Activated CD8-positive, alpha-beta memory T cell treated with anti-CD3 and anti-CD28 coated beads, Interleukin-2, amount 50 U/mL, for 1 hour (primary cell): ENCODE data around the gene RMND1.

ENCODE experiments used
- DNase-seq: peaks from one replicate; pipeline ENCODE4 v3.0.0-alpha.2; 2020; ENCODE audit errors: extremely low read depth

RMND1 gene

DNA sequence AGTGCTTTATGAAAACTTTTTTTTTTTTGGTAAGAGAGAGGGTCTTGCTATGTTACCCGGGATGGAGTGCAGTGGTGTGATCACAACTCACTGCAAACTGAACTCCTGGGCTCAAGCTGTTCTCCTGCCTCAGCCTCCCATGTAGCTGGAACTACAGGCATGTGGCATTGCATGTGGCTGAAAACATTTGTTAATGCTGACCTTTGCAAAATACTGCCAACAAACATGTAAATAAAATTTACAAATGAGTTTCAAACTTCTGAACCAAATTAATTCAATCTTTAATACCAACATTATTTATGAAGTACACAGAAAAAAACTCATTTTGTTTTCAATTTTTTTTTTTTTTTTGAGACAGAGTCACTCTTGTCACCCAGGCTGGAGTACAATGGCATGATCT is 34.4 kb downstream of the RMND1 start:
- DNase-seq, result no peak

DNA sequence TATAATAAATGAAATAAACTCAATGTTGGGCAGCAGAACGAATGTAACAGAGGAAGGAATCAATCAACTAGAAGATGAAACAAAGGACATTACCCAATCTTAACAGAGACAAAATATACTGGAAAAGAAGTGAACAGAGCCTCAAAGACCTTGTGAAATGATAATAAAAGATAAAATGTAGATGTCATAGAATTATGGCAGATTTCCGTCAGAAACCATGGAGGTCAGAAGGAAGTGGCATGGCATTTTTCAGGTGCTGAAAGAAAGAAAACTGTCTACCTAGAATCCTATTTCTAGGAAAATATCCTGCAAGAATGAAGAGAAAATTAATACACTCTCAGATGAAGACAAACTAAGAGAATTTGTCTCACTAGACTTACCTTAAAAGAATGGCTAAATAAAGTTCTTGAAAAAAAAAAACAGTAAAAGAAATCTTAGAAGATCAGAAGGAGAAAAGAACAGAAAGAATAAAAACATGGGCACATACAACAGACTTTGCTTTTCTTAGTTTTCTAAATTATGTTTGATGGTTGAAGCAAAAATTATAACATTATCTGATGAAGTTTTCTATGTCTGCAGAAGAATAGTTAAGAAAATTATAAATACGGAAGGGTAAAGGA is 37.2 kb downstream of the RMND1 start:
- DNase-seq, result no peak

DNA sequence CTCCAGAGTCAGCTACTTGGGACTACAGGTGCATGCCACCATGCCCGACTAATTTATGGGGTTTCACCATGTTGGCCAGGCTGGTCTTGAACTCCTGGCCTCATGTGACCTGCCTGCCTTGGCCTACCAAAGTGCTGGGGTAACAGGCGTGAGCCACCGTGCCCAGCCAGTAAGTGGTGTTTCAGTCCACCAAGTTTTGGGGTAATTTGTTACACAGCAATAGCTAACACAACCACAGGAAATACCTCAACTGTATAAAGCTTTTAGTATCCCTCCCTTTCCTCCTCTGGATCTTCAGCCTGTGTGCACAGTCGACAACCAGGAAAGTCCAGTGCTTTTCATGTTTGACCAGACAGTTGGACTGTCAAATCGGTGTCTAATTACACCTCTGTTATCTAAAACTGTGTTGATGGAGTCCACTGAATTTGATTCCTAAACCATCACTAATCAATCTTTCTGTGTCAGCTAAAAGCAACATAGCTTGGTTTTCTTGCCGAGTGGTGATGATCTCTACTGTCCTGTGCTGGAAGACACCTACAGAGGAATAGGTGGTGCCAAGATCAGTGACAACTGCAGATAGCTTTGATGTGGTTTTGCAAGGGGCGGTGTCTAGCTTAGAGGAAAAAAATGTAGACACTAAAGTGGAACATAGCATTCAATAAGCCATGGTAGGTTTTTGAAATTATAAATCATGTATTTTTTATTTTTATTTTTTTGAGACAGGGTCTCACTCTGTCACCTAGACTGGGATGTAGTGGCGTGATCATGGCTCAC is 38.4 kb downstream of the RMND1 start:
- DNase-seq, result peak; percentile 31

DNA sequence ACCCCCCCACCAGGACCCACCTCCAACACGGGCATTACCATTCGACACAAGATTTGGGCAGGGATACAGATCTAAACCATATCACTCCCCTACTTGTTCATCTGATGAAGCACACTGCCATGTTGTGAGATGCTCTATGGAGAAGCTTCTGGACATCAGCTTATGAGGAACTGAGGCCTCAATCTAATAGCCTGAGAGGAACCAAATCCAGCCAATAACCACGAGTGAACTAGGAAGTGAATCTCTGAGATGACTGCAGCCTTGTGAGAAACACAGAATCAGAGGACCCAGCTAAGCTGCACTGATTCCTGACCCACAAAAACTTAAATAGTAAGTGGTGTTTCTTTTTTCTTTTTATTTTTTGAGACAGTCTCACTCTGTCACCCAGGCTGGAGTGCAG is 39.0 kb downstream of the RMND1 start:
- DNase-seq, result no peak

DNA sequence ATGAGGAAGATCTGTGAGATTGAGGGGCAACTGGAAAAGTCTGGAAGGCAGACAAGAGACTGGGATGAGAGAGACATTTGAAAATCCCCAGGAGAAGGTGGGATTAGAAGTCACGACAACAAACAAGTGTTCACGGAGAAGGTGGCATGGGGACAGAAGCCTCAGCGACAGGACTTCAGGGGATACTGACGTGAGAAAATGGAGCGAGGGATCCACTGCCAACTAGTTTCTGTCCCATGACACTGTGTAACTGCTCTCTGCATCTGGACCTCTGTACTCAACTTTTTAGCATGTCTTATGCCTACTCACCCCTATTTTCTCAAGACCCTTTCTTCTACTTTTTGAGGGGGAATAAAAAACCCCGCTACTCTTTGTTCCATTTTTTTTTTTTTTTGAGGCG is 42.2 kb downstream of the RMND1 start:
- no peak for DNase-seq

DNA sequence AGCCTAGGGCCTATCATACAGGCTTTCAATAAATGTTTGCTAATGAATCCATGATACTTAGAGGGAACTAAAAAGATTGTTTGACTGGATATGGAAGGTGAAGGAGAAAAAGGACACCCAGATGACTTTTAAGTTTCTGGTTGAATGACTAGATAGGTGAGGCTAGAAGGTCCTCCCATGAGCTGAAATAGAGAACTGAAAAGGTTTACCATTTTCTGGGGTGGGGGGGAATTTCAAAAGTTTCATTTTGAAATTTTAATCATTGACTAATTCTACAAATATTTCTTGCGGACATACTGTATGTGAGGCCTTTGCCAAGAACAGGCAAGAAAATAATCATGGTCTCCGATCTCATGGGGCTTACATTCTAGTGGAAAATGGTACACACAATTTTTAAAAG is 42.7 kb downstream of the RMND1 start:
- no peak for DNase-seq

DNA sequence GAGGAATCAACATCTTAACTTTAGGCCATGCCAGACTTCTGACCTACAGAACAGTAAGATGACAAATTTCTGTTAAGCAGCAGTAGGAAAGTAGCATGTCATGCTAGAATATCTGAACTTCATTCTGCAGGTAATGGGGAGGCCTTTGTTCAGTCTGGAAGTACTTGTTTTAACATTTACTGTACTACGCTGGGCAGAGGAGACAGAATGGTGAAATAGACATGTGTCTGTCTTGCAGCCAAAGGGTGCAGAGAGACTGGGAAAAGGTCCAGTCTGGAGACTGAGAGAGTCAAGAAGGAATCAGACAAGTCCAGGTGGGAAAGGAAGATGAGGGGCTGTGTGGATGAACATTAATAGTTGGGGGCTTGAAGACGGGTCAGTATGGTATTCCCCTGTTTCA is 43.1 kb downstream of the RMND1 start:
- DNase-seq, result no peak

DNA sequence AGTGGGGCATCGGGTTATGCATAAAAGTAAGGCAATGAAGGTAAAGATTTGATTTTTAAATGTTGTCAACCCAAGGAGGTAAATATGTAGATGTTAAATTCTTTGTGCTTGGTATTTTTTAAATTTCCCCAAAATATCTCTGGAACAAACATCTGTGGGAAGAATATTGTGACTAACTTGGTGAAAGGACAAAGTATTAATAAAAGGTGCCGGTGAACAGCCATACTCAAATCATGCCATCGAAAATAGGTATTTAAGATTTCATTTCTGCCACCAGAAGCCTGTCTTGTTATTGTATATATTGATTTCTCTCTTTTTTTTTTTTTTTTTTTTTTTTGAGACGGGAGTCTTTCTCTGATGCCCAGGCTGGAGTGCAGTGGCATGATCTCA is 48.0 kb downstream of the RMND1 start:
- no peak for DNase-seq

DNA sequence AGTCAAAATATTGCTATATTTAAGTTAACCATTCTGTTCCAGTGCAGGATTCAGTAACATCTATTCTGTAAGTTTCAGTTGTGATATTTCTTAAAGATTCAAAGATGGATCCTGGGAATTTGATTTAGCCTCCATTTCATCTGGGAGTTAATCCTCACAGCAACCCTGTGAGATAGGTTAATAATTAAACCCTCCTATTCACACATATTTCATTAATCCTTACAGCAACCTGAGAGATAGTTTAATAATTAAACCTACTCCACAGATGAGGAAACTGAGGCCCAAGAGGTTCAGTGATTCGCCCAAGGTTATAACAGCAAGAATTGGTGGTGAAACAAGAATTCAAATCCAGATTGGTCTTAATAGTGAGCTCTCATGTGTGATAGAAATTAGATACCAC is 49.7 kb downstream of the RMND1 start:
- DNase-seq, result no peak

DNA sequence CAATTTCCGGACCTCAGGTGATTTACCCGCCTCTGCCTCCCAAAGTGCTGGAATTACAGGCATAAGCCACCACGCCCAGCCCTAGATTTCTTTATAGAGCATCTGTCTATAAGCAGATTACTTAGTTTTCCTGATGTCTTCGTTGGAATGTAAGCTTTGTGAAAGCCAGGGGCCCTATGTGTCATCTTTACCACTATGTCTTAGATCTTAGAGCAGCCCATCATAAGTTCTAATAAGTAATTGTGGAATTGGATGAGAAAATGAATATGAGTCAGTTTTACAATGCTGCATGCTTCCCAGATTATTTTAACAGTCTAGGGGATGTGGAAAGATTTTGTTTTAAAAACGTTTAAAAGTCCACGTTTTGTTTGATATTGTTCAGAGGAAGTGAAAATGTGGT is 51.5 kb downstream of the RMND1 start:
- DNase-seq, result no peak

DNA sequence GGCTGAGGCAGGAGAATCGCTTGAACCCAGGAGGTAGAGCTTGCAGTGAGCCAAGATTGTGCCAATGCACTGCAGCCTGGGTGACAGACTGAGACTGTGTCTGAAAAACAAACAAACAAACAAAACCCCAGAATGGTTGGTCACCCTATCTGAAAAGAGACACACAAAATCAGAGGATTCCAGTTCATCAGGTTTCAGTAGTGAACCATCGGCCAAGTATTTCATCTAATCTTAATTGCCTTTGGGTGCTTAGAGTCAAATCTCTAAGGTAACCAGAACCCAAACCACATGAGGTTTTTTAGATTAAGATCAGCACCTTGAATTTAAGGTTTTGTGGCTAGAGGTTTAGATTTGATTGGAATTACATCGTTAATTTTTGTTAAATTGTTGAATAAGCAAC is 52.2 kb downstream of the RMND1 start:
- DNase-seq, result no peak

DNA sequence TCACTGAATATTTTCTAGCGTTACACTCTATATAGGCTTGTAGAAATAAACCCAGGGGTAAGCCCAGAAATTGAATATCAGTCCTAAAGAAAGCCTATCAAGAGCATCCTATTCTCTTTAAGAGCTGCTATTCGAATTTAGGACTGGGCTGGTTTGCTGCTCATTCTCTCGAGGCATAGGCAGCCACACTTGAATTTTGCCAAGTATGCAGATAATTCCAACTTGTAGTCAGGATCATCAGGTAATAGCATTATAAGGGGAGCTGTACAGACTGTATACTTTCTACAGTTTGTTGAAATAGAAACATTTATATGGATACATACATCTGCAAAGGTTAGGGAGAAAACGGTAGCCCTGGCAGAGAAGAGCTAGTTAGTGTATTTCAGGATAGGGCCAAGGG is 58.5 kb downstream of the RMND1 start:
- DNase-seq, result no peak

DNA sequence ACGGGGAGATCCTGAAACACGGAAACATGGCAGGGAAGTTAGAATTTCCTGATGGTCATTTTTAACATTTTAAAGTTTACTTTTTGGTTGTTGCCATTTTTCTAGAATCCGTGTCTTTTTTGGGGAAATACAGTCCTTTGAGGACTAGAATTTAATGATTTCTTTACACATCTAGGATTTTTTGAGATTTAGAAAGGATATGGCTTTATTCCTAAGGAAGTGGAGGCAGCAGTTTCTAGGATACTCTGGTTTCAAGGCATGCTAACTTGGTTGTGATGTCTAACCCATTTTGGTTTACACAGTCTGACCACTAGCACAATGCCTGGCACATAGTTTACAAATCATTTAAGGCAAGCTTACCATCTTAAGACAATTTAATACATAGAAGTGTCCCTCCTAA is 59.5 kb downstream of the RMND1 start:
- DNase-seq, result no peak

DNA sequence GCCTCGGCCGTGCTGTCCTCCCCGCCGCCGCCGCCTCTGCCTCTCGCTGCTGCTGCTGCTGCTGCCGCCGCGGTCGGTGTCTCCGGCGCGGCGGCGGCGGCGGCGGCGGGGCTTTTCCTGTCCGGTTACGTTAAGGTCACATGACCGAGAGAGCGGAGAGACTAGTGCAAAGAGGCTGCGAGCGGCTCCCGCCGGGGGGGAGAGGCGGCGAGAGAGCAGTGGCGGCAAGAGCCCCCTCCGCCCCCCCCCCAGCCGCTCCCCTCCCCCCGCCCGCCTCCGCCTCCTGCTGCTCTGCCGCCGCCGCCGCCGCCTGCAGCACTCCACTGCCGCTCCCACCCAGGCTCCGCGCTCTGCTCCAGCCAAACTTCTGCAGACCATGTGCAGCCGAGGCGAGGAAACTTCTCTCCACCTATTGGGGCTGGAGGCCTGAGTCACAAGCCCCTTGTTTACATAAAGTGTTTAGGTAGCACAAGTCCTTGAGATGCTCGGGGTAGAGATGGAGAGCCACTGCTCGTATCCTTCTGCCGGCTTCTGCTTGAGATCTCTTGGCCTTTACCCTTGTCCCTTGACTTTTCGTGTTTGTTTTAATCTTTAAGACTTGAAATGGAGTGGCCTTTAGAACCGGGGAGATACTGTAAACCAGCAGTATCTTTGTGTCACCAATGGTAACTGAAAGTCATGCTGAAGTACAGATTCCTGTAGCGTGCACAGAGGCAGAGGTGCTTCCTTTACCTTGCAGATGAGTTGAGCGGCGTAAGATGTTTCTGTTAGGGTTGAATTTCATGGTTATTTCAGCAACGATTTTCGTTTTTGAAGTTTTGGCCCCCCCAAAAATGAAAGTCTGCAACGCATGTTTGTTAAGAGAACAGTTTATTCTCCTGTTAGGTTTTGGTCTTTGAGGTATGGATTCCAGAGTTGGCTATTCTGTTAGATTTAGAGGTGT is 60.2 kb downstream of the RMND1 start, which contains the start of gene ZBTB2:
Gene ZBTB2, minus strand, starts transcription at position 89 of the 943 bp plus-strand sequence. CDS start 17,922 bp downstream, outside the sequence.
- DNase-seq, result peak; percentile 36

DNA sequence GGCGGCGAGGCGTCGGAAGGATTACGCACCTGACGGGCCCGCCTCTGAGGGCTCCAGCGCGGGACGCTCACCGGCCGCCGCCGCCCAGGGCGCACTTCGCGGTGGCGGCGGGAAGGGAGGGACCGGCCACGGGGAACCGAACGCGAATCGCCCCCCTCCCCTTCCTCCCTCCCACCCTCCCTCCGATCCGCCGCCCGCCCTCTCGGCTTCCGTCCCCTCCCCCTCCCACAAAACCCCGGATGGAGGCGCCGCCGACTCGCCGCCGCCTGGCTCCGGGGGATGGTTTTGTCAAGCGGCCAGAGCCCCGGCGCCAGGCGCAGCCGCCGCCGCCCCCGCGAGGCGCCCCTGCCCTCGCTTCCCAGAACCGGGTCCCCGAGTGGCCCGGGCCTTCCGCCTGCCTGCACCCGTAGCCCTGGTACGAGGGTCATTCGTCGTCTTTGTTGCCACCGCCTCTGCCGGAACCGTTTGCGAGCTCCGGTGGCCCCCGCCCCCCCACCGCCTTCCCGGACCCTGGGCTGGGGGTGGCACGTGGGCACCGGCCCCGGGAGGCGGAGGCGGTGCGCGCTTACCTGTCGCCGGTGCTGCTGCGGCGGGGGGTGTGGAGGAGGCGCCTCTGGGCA is 61.0 kb downstream of the RMND1 start:
- peak; percentile 52 for DNase-seq

DNA sequence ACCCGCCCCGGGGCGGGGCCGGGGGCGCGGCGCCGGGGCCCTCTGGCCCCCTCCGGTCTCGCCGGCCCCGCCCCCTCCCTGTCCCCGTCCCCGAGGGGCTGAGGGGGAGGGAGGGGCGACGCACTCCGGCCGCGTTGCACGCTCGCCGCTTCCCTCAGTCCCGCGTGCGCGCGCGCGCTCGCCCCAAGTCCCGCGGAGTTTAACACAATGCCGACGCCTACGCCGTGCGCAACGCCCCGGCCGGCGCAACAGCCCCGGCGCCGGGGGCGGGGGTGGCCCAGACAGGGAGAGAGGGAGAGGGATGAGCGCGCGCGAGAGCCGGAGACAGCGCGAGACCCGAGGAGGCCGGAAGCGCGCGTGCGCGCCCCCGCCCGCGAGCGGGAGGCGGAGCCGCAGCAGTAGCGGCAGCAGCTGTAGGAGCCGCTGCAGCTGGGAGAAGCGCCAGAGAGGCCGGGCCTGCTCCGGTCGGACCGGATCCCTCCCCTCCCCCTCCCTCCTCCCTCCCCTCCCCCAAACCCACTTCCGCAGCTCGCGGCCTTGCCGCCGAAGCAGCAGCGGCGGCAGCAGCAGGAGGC is 61.6 kb downstream of the RMND1 start:
- peak; percentile 83 for DNase-seq

DNA sequence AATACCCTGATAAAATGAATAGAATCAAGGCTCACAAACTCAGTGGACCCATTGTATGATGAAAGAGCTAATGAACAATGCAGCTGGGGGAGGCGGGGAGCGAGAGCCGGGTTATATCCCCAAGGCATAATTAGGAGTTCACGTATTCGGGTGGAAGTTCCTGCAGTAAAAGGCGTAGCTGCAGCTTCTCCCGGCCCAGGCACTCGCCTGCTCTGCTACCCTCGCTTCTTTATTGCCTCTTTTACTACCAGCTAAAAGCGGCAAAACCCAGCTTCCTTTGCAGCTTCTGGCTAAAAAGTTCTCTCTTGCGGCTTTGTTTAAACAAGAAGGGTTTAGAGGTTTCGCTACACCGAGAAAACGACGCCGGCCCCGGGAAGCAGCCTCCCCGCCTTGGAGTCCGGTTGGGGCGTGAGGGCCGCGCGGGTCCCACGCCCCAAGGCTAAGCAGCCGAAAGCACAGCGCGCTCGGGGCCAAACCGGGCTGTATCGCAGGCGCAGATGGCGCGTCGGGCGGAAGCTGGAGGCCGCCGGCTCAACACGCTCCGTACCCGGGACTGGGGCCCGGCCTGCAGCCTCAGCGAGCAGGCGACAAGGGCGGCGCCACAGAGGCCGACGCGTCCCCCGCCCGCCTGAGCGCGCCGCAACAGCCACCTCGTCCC is 62.2 kb downstream of the RMND1 start:
- no peak for DNase-seq

DNA sequence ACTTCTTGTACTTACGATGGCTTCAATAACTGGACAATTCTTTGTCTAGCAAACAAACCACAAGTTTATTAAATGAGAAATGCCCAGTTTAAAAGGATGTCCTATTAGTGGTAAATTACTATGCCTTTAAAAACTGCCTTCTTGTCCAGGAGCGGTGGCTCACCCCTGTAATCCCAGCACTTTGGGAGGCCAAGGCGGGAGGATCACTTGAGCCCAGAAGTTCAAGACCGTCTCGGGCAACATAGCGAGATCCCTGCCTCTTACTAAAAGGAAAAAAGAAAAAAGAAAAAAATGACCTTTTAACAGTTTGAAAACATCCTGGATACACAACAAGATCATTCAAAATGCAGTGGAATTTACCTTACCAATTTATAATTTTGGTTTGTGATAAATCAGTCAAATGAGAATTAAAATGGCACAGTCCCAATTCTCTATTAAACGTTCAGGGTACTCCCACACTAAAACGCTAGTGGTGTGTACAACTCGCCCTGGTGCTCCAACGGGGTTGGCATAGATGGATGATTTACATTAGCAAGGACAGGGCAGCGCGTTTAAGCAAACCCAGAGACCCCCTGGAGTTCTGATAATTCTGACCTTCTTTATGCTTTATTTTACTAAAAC is 62.8 kb downstream of the RMND1 start:
- DNase-seq, result no peak

DNA sequence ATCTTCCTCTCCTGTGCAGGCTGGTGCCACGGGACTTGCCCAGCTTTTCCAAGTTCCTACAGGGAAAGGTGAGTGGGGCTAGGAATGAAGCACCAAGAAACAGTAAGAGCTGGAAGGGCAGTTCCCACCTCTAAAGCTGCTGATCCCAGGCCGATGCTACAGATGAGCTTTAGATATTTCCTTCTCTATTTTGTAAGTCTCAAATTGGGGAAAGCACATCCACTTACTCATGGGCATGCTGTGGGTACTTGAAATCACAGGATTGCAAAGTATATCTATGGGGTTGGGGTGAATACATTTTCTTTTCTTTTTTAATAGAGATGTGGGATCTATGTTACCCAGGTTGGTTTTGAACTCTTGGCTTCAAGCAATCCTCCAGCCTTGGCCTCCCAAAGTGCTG is 63.7 kb downstream of the RMND1 start:
- no peak for DNase-seq

DNA sequence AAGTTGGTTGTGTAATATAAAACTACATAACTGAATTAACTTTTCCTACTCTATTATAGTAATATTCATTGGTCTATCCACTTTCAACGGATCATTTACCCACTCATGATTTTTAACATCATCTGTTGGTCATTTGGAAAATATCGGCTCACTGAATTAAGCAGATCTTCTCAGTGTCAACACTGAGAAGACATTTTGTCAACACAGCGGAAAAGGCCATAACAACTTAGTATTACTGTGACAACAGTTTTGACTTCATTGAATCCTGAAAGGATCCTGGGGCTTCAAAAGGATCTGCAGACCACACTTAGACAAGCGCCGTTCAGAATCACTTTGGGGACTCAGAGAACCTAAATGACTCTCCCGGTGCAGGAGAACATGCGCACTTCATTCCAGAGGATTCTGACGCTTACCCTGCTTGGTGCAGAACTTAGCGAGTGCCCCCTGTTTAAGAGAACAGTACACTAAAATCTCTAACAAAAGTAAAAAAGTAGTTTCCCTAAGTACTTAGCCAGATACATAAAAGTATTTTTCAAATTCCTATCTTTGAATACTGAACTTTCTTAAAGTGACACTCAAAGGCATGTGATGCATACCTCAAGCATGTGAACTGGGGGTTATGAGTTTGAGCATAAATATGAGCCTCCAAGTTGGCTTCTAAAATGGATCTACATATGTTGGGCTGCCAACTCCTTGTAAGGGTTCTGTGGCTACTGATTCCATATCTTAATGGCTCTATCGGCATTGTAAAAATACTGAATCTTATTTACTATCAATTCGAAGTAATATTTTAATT is 64.6 kb downstream of the RMND1 start:
- DNase-seq, result no peak
